ENCODE data around the gene RPS6KA3. TPM values are rescaled to one million over a fixed set of nuclear protein-coding genes. Genes with fewer than 3 reads are reported as not detected.

RPS6KA3 gene
- total RNA-seq, 1 experiment from 2014 or later, result 9.2 TPM

DNA sequence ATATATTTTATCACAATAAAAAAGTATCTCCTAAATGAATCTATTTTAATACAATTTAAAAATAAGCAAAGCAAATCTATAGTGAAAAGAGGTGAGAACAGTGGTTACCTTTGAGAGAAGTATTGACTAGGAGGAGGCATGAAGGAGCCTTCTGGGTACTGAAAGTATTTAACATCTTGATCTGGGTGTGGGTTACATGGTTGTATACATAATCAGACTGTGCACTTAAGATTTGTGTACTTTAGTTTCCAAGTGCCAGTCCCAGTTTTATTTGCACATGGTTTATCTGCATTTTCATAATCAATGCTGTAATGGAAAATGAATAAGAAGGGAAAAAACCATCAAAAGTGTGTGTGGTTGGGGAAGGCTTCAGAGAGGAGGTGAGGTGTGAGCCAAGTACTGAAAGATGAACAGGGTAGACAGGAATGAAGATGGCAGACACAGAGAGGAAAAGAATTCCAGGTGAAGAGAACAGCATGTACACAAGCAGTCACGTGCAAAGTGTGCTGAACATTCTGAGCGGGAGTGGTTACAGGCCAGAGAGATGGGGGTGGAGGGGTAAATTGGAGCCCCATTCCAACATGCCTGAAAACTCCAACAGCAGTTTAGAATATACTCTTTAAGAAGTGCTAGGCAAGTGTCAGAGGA is 164.7 kb downstream of the RPS6KA3 start:
- no peak overlapping the region for H3K9ac ChIP-seq (ENCODE audit: extremely low read depth, insufficient read length, low read length)
- no peaks in the 10 kb centered on the region for H3K79me1 ChIP-seq (ENCODE audit: insufficient read depth, low read depth, low read length, poor library complexity, severe bottlenecking)
- no peaks in the 10 kb centered on the region for H3K4me1 ChIP-seq (ENCODE audit: insufficient read depth, low read length)
- no peak overlapping the region for H3K23ac ChIP-seq (ENCODE audit: insufficient read length, low read depth, low read length)
- Mint-ChIP-seq H3K9me3 (peaks cover 68 to 77% of the 10 kb centered on the region in 2 experiments), H3K27ac (no peak overlapping the region), H3K4me3 (no peak overlapping the region), H3K4me1 (no peaks in the 10 kb centered on the region), H3K27me3 (ENCODE audit: low read depth) (no peaks in the 10 kb centered on the region), H3K36me3 (ENCODE audit: insufficient read depth in 1 of 3, low read depth in 3 of 3) (peaks cover 0 to 4% (median 0%) of the 10 kb centered on the region in 3 experiments; a peak in 3 of 7 replicates)
- no peaks in the 10 kb centered on the region for H3K23me2 ChIP-seq (ENCODE audit: insufficient read length, low read depth, low read length, poor library complexity, severe bottlenecking)
- DNase-seq, result no peak
- no peak overlapping the region for H2BK20ac ChIP-seq (ENCODE audit: low read depth, low read length, poor library complexity, severe bottlenecking)
- H3K27ac ChIP-seq (ENCODE audit: insufficient read length, low read depth, low read length), result no peak overlapping the region
- no peak overlapping the region for H3K56ac ChIP-seq (ENCODE audit: insufficient read length, low read depth, low read length)
- no CpG with 5 or more reads among the region's 2 CpGs for WGBS (ENCODE audit: extremely low coverage, insufficient read length, low lambda C conversion rate)
- no peak overlapping the region for H2BK5ac ChIP-seq (ENCODE audit: insufficient read length, low read length)
- no peak overlapping the region for H4K5ac ChIP-seq (ENCODE audit: insufficient read length, low read depth, low read length)
- H3T11ph ChIP-seq (ENCODE audit: low read length), result no peak overlapping the region
- TF ChIP-seq, protein P1, sequence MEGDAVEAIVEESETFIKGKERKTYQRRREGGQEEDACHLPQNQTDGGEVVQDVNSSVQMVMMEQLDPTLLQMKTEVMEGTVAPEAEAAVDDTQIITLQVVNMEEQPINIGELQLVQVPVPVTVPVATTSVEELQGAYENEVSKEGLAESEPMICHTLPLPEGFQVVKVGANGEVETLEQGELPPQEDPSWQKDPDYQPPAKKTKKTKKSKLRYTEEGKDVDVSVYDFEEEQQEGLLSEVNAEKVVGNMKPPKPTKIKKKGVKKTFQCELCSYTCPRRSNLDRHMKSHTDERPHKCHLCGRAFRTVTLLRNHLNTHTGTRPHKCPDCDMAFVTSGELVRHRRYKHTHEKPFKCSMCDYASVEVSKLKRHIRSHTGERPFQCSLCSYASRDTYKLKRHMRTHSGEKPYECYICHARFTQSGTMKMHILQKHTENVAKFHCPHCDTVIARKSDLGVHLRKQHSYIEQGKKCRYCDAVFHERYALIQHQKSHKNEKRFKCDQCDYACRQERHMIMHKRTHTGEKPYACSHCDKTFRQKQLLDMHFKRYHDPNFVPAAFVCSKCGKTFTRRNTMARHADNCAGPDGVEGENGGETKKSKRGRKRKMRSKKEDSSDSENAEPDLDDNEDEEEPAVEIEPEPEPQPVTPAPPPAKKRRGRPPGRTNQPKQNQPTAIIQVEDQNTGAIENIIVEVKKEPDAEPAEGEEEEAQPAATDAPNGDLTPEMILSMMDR (conservative IDR thresholded peaks at IDR 0.05), result no peak
- peaks cover 46% of the 10 kb centered on the region for H3K9me3 ChIP-seq (ENCODE audit: control insufficient read depth, low read depth, low read length)
- H3K18ac ChIP-seq (ENCODE audit: insufficient read length, low read depth, low read length), result no peak overlapping the region
- H3K27me3 ChIP-seq (ENCODE audit: insufficient read depth, low read length), result no peaks in the 10 kb centered on the region
- no peak overlapping the region for H3K4me2 ChIP-seq (ENCODE audit: insufficient read depth, insufficient read length, low read length)
- H2AK5ac ChIP-seq (ENCODE audit: insufficient read length, low read length), result no peak overlapping the region
- no peak overlapping the region for H4K8ac ChIP-seq (replicated peaks; ENCODE audit: insufficient read length, low read depth, low read length)
- H4K20me1 ChIP-seq (ENCODE audit: control insufficient read depth, insufficient read depth, insufficient read length), result no peaks in the 10 kb centered on the region
- H3K4ac ChIP-seq (ENCODE audit: low read depth, low read length), result no peak overlapping the region
- no peak overlapping the region for H2AFZ ChIP-seq (ENCODE audit: low read length)
- no peak overlapping the region for H2BK15ac ChIP-seq (ENCODE audit: low read depth, low read length)
- no peaks in the 10 kb centered on the region for H3K79me2 ChIP-seq (ENCODE audit: insufficient read depth, low read length)
- no peak overlapping the region for H2BK120ac ChIP-seq (ENCODE audit: low read depth, low read length, poor library complexity, severe bottlenecking)
- H3K14ac ChIP-seq (ENCODE audit: insufficient read depth, low read length), result no peak overlapping the region
- no peak overlapping the region for H2BK12ac ChIP-seq (ENCODE audit: insufficient read length, low read depth, low read length)
- no peak overlapping the region for H4K91ac ChIP-seq (ENCODE audit: insufficient read length, low read depth, low read length)

Other genes with a start within 250 kb of the RPS6KA3 start
- gene MAP7D2, start 150.0 kb downstream of the RPS6KA3 start, total RNA-seq (2021), result 1.9 and 2.4 TPM in 2 replicates
- 158 and 167 TPM in 2 replicates for gene EIF1AX, start 125.1 kb downstream of the RPS6KA3 start, total RNA-seq (2021)